Suppressor macrophage (primary cell): ENCODE measurements around the gene FAP.

Experiments
- DNase-seq, 4 experiments: peaks; one replicate each; pipeline ENCODE4 v3.0.0-alpha.2; 2020 to 2022
- total RNA-seq, 17 experiments: gene quantifications; one replicate each; lab custom pipeline; 2026; ENCODE audit warnings: mixed read lengths in 6 of 17, inconsistent platforms in 3 of 17; lab: John Stamatoyannopoulos, UW

The FAP gene
- total RNA-seq, result 0 to 3.8 (median 0.07) reads per million in 17 experiments

GRCh38 chr2:162243294-162243693, at the start of gene FAP:
Gene FAP (minus strand): TSS chr2:162243445. CDS start chr2:162243327, 118 bp downstream.
- DNase-seq, result no peak

DNA sequence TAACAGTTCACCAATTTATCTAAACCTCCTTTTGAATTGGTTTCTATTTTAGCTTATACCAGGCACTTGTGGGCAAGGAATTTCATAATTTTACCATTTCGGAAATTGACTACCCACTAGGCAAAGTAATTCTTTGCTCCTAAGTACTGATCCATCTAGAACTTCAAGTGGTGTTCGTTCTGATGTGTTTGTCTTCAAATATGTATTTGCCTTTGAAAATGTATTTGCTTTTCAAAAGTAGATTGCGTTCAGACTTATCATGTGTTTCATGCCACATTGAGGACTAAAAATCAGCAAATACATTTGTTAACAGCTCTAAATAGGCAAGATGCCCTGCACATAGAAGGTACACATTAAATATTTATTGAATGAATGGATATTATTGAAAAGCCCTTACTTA, 48.5 kb upstream of the FAP start:
- no peak for DNase-seq

GRCh38 chr2:162282765-162283425, 39.6 kb upstream of the FAP start:
- DNase-seq, result no peak

GRCh38 chr2:162280654-162281053, 37.4 kb upstream of the FAP start:
- DNase-seq, result no peak

- peak in 2 of 4 experiments; percentile 42 to 56 for DNase-seq
These were observed 34.1 kb upstream of the FAP start for GRCh38 chr2:162277381-162277780.

DNA sequence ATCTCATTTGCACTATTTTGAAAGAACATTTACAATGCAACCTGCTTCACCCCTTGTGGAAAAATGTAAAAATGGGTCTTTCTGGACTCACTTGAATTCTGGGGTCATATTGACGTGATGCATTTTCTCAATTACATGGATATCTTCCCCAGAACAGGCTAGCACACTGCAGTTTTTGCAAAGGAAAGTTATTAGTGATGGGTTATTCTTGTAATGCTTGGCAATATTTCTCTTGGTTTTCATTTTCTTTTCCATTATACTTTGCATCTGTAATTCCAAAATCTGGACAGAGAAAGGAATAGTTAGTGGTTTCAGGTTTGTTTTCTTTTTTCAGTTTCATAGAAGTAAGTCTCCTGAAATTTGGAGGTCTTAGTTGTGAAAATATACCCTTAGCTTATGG, 24.8 kb upstream of the FAP start:
- DNase-seq, result no peak

DNA sequence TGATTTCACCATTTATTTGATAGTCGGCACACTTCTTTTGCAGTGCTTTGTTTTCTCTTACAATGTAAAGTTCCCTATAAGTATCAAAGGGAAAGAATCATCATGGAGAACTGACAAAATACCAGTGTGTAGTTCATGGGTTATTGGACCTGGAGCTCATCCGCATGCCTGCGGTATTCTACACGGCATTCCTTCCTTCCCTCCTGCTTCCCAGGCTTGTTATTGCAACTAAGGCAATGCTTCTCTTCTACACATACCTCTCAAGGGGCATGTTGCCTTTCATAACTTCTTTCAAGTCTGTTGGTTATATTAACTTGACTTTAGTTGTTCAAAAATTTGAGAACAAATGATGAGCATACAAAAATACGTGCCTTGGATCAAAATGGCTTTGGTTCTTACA, 24.3 kb upstream of the FAP start:
- DNase-seq, result no peak

DNA sequence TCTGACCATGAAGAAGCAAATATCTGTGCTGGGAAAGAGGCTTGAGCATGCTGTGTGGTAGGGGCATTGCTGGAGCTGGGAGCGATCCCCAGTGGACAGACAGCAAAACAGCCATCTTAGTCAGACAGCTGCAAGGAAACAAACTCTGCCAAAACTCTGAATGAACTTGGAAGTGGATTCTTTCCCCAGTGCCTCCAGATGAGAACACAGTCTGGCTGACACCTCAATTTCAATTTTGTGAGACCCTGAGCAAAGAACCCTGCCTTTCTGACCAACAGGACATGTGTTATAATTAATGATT, 23.2 kb upstream of the FAP start:
- no peak for DNase-seq

DNA sequence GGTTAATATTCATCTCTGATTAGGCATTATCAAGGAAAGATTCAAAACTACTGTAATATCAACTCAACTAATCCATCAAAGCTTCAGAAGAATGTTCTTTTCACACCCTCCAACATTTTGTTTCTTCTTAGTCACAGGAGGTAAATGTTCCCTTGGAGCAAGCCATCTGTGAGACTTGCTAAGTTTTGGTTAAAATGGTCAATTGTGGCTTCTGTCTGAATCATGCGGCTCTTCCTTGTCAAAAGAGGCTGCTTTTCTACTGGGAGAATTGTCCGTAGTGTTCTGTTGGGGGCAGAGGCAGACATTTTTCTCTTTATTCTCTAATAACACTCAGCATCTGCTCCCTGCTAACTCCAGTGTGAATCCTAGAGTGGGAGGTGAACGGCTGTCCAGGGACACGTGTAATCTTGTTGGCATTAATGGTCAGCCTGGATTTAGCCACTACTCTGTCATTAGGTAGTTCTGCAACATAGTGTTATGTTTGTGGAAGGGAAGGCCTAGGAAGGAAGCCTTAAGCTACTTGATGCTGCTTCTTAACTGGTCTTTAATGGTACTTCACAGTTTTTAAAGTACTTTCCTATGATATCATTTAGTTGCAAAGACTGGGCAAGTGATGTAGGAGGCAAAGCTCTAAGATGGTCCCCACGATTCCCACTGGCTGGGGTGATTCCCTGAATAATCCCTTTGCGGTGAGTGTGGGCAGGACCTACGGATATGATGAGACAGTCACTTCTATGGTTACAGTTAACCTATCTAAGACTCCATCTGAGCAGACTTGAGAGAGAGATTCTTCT, 22.6 kb upstream of the FAP start:
- no peak for DNase-seq

DNA sequence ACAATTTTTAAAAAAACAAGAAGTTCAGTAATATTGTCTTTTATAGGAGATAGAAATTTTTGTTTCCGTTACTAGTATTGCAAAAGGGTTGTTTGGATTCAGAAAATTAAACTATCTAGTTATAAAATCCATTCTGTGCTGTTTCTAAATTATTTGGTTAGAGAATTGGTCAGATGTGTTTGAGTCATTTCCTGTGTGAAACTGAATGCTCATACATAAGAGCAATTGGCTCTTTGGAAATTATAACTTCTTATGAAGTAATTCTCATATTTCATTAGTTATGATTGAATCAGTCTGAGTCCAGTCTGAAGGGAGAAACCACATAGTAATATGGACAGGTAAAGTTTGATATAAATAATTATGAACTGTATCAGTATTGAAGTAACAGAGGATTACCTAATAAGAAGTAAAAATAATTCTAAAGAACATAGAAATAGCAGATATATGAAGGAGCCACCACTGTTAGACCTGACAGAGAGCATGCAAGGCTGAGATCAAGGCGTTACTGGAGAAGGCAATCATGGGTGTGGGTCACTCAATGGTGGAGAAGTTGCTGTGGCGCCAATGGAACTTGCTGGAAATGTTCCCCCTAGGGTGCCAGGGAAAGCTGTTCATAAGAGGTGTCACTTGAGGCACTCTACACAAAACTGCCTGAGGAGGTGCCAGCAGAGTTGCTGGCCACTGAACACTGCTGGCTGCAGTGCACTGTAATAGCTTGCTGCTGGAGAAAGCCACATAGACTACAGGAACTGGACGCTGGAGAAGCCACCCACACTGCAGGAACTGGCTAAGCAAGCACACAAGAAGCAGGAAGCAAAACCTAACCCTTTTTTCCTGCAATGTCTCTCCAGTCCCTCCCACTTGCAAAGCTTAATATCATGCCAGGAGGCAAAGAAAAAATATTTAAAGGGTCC, 18.0 kb upstream of the FAP start:
- DNase-seq, result peak; percentile 82 to 96 (median 92)

DNA sequence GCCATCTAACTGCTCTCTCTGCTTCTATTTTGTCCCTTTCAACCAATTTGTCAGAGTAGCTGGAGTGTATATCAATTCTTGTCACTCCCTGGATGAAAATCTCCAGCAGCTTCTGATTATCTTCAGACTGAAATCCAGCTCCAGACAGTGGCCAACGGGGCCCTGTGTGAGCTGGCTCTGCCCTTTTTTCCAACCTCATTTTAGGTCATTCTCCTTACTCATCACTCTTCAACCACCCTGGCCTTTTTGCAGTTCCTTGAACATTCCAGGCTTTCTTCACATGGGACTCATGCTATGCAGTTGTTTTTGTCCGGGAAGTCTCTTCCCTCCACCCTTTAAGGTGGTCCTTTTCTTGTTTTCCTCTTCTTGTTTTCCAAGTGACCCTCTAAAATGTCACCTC, 15.4 kb upstream of the FAP start:
- DNase-seq, result peak in 1 of 4 experiments; percentile 10

DNA sequence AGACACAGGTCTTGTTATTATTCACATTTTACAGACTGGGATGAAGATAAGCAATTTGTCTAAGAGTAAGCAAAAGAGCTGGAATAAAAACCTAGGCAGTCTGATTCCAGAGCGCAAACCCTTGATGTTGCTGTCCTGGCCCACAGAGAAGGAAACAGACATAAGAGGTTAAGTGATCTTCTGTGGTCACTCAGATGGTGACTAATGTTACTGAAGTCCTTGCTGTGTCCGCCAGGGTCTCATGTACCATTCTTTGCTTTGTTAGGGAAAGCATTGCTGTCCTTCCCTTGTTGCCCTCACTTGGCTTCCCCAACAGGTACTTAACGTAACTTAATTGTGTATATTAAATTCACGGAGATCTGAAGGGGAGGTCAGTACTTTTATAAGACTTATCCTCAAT, 14.9 kb upstream of the FAP start:
- DNase-seq, result peak in 2 of 4 experiments; percentile 12 to 31

DNA sequence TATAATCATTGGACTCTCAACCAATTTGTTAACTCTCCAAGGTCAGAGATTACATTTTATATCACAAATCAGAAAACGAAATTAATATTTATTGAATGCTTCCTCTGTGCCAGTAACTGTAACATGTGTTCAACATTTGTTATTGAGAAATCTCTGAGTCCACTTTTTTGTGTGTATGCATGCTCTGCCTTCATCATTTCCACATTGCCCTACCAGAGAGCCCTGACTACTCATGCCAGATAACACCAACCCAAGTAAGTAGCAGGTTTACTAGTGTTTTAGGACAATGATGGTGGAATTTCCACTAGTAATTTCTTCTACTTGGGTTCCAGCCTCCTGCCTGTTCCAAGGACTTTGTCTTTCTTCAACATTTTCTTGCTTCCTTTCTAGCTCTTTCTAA, 14.2 kb upstream of the FAP start:
- peak in 3 of 4 experiments; percentile 8 to 43 (median 36) for DNase-seq

DNA sequence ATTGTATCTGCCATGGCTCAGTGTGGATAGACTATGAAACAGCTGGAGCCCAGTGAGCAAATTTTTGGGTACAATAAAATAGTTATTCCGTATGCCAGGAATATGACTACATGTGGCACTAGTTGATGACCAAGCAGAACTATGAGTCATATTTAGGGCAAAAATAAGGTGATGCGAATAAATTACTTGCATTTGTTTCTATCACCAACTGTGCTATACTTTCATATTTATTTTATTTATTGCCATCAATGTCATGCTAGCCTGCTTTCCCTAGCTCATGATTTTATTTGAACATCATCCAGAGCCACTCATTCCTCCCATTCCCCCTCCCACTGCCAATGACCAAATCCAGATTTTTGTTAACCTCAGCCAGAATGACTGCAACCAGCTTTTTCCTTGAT, 13.3 kb upstream of the FAP start:
- DNase-seq, result peak in 2 of 4 experiments; percentile 8 to 24

DNA sequence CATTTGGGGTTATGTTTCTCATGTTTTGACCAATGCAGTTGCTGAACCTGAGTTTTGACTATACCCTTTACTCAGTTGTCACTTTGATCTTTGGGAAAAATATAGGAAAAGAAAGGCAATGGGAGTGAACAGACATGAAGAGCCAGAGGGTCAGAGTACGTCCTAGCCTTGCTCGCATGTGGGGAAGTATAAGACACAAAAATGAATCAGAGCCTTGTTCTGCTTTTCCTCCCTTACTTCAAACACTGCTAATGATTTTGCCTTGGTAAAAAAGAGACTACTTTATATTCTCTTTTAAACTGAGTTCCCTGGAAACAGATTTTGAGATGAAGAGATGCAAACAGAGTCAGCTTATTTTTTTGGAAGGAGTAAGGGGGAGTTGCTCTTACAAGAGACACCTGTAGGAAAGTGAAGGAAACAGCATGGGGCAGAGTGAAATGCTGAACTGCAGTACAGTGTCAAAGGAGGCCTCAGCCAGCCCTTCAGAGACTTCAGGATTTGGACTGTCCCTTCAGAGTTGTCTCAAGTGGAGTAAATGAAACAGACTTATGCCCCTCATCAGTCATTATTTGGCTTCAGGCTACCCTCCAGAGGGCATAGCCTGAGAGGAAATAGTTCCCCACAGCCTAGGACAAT, 11.1 kb upstream of the FAP start:
- peak in 3 of 4 experiments; percentile 39 to 62 (median 44) for DNase-seq

- no peak for DNase-seq
These were observed 10.2 kb upstream of the FAP start for GRCh38 chr2:162253435-162253834.

- DNase-seq, result peak in 2 of 4 experiments; percentile 54 to 65
These were observed 8.9 kb upstream of the FAP start for GRCh38 chr2:162252153-162252552.

- no peak for DNase-seq
These were observed 2.5 kb upstream of the FAP start for GRCh38 chr2:162245781-162246180.

- no peak for DNase-seq
These were observed 1.8 kb upstream of the FAP start for GRCh38 chr2:162245061-162245460.

GRCh38 chr2:162244541-162245031, 1.3 kb upstream of the FAP start:
- no peak for DNase-seq

- DNase-seq, result no peak
These were observed 470 bp upstream of the FAP start for GRCh38 chr2:162243715-162244114.

DNA sequence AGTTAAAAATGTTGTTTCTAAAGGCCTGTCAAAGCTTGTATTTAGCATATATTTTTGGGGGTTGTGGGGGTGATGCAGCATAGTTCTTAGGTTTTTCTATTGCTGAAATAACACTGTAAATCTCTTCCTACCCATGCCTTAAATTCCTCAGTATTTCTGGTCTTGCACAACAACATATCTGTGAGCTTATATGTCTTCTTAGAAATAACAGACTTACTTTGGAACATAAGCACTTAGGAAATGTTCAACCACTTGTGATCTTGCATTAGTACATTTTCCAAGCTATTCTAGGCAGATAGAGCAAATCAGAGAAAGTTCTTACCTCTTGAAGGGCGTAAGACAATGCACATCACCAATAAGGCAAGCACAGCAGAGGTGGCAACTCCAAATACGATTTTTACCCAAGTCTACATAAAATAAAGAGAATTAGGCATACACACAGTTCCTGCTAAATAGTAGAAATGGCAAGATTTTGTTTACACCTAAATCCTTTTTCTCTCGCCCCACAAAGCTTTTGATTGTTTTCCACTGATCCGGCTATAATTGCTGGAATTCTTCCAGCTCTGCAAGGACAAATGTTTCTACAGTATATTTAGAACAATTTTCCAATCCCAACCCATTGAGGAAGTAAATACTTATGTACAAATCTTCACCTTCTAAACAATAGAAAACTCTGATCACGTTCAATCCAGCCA, 512 bp downstream of the FAP start:
- DNase-seq, result no peak
